HCT116 (cell line): ENCODE results near the gene PCNX1. TPM values are rescaled to one million over a fixed set of nuclear protein-coding genes. Genes with fewer than 3 reads are reported as not detected.

Experiments
- ATAC-seq: fragments of 200-7000 bp; cut with Tn5 transposase; 2 replicates; pipeline ENCODE4 v1.9.1; 2020; ENCODE audit warnings: mild to moderate bottlenecking, moderate library complexity
- BruUV-seq: library from RNA; stranded (reverse); fragments of 400-500 nt; replicated peaks from 2 replicates; lab custom pipeline; 2021; lab: Mats Ljungman, UMichigan
- CTCF ChIA-PET: fragments of 300-600 bp; sonication (Branson Sonifier 250); formaldehyde crosslinking; loops from one replicate; lab custom pipeline; 2021; ENCODE audit warnings: antibody characterized with exemption; lab: Charles Lee
- POLR2A ChIA-PET: fragments of 300-600, 350-600 bp; sonication (Branson Sonifier 250); formaldehyde crosslinking; loops from one replicate; lab custom pipeline; 2021; ENCODE audit warnings: antibody characterized with exemption; lab: Charles Lee
- RAD21 ChIA-PET, 2 experiments: fragments of 300-600 bp; sonication (Branson Sonifier 250); formaldehyde crosslinking; loops; one replicate each; lab custom pipeline; 2023; ENCODE audit warnings: low total read pairs in 2 of 2; ENCODE audit not compliant: uncharacterized antibody in 2 of 2, unreplicated experiment in 2 of 2, low non-redundant PET in 1 of 2; lab: Charles Lee
- DNase-seq: peaks from one replicate; pipeline ENCODE4 v3.0.0-alpha.2; 2010; ENCODE audit warnings: low read depth, low spot score
- H2AFZ ChIP-seq: fragments of 200-600 bp; shearing (Covaris generic), sonication (generic); 2 replicates; pipeline ENCODE4 v1.6.1; 2017; ENCODE audit warnings: low read depth, mixed run types, mixed read lengths, antibody characterized with exemption, low read length; ENCODE audit not compliant: poor library complexity, severe bottlenecking
- H3K27ac ChIP-seq: 2 replicates; pipeline ENCODE4 v1.5.1; 2012; ENCODE audit warnings: low read depth, low read length
- H3K27me3 ChIP-seq: fragments of 200-600 bp; sonication (generic); 2 replicates; pipeline ENCODE4 v1.6.1; 2016; ENCODE audit warnings: mixed run types, low read length, mixed read lengths; ENCODE audit not compliant: insufficient read depth
- H3K36me3 ChIP-seq, 2 experiments: fragments of 200-500 bp in 1 of 2; fragments of 200-600 bp in 1 of 2; sonication (Bioruptor generic) in 1 of 2; sonication (generic) in 1 of 2; 2 replicates each; pipeline versions ENCODE4 v1.5.1 to v1.6.1; 2014 to 2016; ENCODE audit warnings: low read length in 2 of 2, inconsistent platforms in 1 of 2, mixed read lengths in 1 of 2, mixed run types in 1 of 2; ENCODE audit not compliant: insufficient read depth in 2 of 2, control insufficient read depth in 1 of 2
- H3K4me1 ChIP-seq, 2 experiments: fragments of 200-600 bp in 1 of 2; sonication (generic) in 1 of 2; 2 replicates each; pipeline versions ENCODE4 v1.5.1 to v1.6.1; 2012 to 2017; ENCODE audit warnings: low read length in 2 of 2, inconsistent platforms in 1 of 2, mild to moderate bottlenecking in 1 of 2, mixed read lengths in 1 of 2, mixed run types in 1 of 2, moderate library complexity in 1 of 2; ENCODE audit not compliant: insufficient read depth in 2 of 2, control insufficient read depth in 1 of 2
- H3K4me2 ChIP-seq: fragments of 200-600 bp; sonication (generic); 2 replicates; pipeline ENCODE4 v1.6.1; 2017; ENCODE audit warnings: mixed run types, low read length, mixed read lengths
- H3K4me3 ChIP-seq, 2 experiments: fragments of 200-600 bp in 1 of 2; sonication (generic) in 1 of 2; replicated peaks in 1 of 2; 2 replicates each; pipeline ENCODE4 v1.5.1; 2011 to 2016; ENCODE audit warnings: low read length in 2 of 2, control low read depth in 1 of 2, low read depth in 1 of 2, mild to moderate bottlenecking in 1 of 2, mixed read lengths in 1 of 2, mixed run types in 1 of 2
- H3K79me2 ChIP-seq: fragments of 200-600 bp; sonication (generic); 2 replicates; pipeline ENCODE4 v1.6.1; 2017; ENCODE audit warnings: mild to moderate bottlenecking, mixed run types, low read length, moderate library complexity, mixed read lengths; ENCODE audit not compliant: insufficient read depth
- H3K9ac ChIP-seq: fragments of 200-600 bp; sonication (generic); 2 replicates; pipeline ENCODE4 v1.6.1; 2016; ENCODE audit warnings: low read length, mixed read lengths
- H3K9me2 ChIP-seq: fragments of 200-600 bp; sonication (generic), shearing (Covaris generic); 2 replicates; pipeline ENCODE4 v1.6.1; 2017; ENCODE audit warnings: mixed run types, mild to moderate bottlenecking, moderate library complexity; ENCODE audit not compliant: insufficient read depth
- H3K9me3 ChIP-seq, 2 experiments: fragments of 200-500 bp in 1 of 2; fragments of 200-600 bp in 1 of 2; sonication (Bioruptor generic) in 1 of 2; sonication (generic) in 1 of 2; 2 replicates each; pipeline ENCODE4 v1.6.1; 2014 to 2017; ENCODE audit warnings: low read length in 2 of 2, mixed read lengths in 2 of 2, inconsistent platforms in 1 of 2, low read depth in 1 of 2, mild to moderate bottlenecking in 1 of 2, mixed run types in 1 of 2, moderate library complexity in 1 of 2; ENCODE audit not compliant: control insufficient read depth in 1 of 2, insufficient read depth in 1 of 2
- H4K20me1 ChIP-seq: fragments of 200-600 bp; sonication (generic), shearing (Covaris generic); 2 replicates; pipeline ENCODE4 v1.6.1; 2017; ENCODE audit warnings: mixed run types, mild to moderate bottlenecking, moderate library complexity; ENCODE audit not compliant: insufficient read depth
- EGR1 ChIP-seq: IDR thresholded peaks from 2 replicates; pipeline ENCODE4 v1.6.1; 2012; ENCODE audit warnings: low read depth
- ELF1 ChIP-seq: IDR thresholded peaks from 2 replicates; pipeline ENCODE4 v1.6.1; 2012; ENCODE audit warnings: low read depth, borderline replicate concordance
- EZH2 ChIP-seq: fragments of 200-600 bp; sonication (generic); IDR thresholded peaks from 2 replicates; pipeline ENCODE4 v1.6.1; 2017; ENCODE audit warnings: antibody characterized with exemption, mixed run types
- EZH2phosphoT487 ChIP-seq: fragments of 200-600 bp; IDR thresholded peaks from 2 replicates; pipeline ENCODE4 v1.6.1; 2018; ENCODE audit warnings: antibody characterized with exemption, borderline replicate concordance
- FOSL1 ChIP-seq: IDR thresholded peaks from 2 replicates; pipeline ENCODE4 v1.6.1; 2012; ENCODE audit warnings: low read depth
- POLR2A ChIP-seq: IDR thresholded peaks from 2 replicates; pipeline ENCODE4 v1.7.0; 2011; ENCODE audit warnings: borderline replicate concordance; ENCODE audit not compliant: insufficient read depth, insufficient read length; ENCODE audit errors: extremely low read depth
- RAD21 ChIP-seq: IDR thresholded peaks from 2 replicates; pipeline ENCODE4 v1.6.1; 2012; ENCODE audit warnings: low read depth, mild to moderate bottlenecking
- SP1 ChIP-seq: IDR thresholded peaks from 2 replicates; pipeline ENCODE4 v1.6.1; 2012; ENCODE audit warnings: low read depth
- SRF ChIP-seq: IDR thresholded peaks from 2 replicates; pipeline ENCODE4 v1.6.1; 2012; ENCODE audit warnings: low read depth
- TCF7L2 ChIP-seq: IDR thresholded peaks from 2 replicates; pipeline ENCODE4 v1.7.0; 2011; ENCODE audit warnings: borderline replicate concordance, inconsistent platforms; ENCODE audit not compliant: insufficient read depth, insufficient read length; ENCODE audit errors: extremely low read depth
- YY1 ChIP-seq: IDR thresholded peaks from 2 replicates; pipeline ENCODE4 v1.6.1; 2011; ENCODE audit warnings: low read length, low read depth, moderate library complexity, mild to moderate bottlenecking; ENCODE audit not compliant: insufficient replicate concordance; ENCODE audit errors: extremely low read depth
- ZFX ChIP-seq: fragments of 450-650 bp; IDR thresholded peaks from 2 replicates; pipeline ENCODE4 v1.6.1; 2017
- intact Hi-C: fragments of 100-400 bp; cut with micrococcal nuclease; formaldehyde crosslinking; loops from 2 replicates; pipeline ENCODE4 v1.10.0; 2022
- total RNA-seq: library from RNA; stranded (reverse); gene quantifications from one replicate; pipeline ENCODE4 v1.2.1, GENCODE V29; 2021; ENCODE audit not compliant: unreplicated experiment
- TF ChIP-seq, protein P1 (sequence below): IDR thresholded peaks from 2 replicates; pipeline ENCODE4 v1.6.1; 2011; ENCODE audit warnings: mild to moderate bottlenecking, low read length, moderate library complexity; ENCODE audit not compliant: insufficient replicate concordance; ENCODE audit errors: extremely low read depth
- TF ChIP-seq, protein P2 (sequence below): IDR thresholded peaks from 2 replicates; pipeline ENCODE4 v1.6.1; 2012

Gene PCNX1
- total RNA-seq, 1 experiment from 2014 or later: 52.2 TPM

DNA sequence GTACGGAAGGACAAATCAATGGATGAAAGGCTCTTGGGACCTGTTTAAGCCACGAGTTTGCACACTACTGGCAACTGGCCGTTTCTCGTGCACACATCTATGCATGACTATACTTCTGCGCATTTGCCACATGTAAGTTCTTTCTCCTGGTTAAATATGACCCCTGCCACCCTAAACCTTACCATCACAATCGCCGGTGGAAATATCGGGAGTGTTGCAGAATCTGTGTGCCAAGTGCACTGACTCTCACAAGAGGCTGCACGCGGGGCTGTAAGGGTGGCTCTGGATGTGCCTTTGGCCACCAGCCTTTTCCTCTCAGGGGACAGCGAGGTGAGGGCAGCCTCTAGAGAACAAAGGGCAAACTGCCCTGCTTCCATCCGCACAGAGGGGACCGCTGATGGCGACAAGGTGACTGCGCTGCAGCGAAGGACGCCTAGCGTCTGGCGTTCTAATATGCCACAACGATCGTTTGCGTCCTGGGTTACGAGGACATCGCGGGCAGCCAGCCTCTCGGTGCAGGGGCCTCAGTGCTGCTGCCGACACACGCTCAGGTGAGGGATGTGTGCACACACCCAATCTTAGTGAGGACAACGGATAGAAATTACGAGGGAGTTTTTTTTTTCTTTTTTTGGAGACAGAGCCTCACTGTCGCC lies 232.2 kb downstream of the PCNX1 start:
- H3K79me2 ChIP-seq: no peaks in the 10 kb centered on the region
- no peaks in the 10 kb centered on the region for H3K36me3 ChIP-seq
- H2AFZ ChIP-seq: no peak overlapping the region
- DNase-seq (no peak), ATAC-seq (peak; percentile 47)
- BruUV-seq: no TSS peak
- ChIA-PET POLR2A (no interaction called here), RAD21 (no interaction called here), CTCF (interaction anchor here (0.5 to 3.2 kb wide), 3 partner anchors 13 to 614 kb away, joined by 3 to 27 read pairs (median 17); no protein-coding TSS in a partner anchor)
- TF ChIP-seq, protein P1, sequence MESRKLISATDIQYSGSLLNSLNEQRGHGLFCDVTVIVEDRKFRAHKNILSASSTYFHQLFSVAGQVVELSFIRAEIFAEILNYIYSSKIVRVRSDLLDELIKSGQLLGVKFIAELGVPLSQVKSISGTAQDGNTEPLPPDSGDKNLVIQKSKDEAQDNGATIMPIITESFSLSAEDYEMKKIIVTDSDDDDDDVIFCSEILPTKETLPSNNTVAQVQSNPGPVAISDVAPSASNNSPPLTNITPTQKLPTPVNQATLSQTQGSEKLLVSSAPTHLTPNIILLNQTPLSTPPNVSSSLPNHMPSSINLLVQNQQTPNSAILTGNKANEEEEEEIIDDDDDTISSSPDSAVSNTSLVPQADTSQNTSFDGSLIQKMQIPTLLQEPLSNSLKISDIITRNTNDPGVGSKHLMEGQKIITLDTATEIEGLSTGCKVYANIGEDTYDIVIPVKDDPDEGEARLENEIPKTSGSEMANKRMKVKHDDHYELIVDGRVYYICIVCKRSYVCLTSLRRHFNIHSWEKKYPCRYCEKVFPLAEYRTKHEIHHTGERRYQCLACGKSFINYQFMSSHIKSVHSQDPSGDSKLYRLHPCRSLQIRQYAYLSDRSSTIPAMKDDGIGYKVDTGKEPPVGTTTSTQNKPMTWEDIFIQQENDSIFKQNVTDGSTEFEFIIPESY: no peak
- TF ChIP-seq SRF: no peak
- TF ChIP-seq YY1: no peak
- no peak for TF ChIP-seq TCF7L2
- TF ChIP-seq POLR2A: no peak
- H3K9me2 ChIP-seq: no peaks in the 10 kb centered on the region
- no peaks in the 10 kb centered on the region for H3K9me3 ChIP-seq
- H3K27me3 ChIP-seq: no peaks in the 10 kb centered on the region
- intact Hi-C loops: loop anchor here (1.0 kb wide), 2 partner anchors 614 to 716 kb away; no protein-coding TSS in a partner anchor
- no peak overlapping the region for H3K4me3 ChIP-seq
- no peak overlapping the region for H3K9ac ChIP-seq
- H4K20me1 ChIP-seq: no peaks in the 10 kb centered on the region
- H3K4me2 ChIP-seq: no peak overlapping the region
- peaks cover 6 to 12% of the 10 kb centered on the region in 2 experiments; a peak in 3 of 4 replicates for H3K4me1 ChIP-seq
- no peak overlapping the region for H3K27ac ChIP-seq

DNA sequence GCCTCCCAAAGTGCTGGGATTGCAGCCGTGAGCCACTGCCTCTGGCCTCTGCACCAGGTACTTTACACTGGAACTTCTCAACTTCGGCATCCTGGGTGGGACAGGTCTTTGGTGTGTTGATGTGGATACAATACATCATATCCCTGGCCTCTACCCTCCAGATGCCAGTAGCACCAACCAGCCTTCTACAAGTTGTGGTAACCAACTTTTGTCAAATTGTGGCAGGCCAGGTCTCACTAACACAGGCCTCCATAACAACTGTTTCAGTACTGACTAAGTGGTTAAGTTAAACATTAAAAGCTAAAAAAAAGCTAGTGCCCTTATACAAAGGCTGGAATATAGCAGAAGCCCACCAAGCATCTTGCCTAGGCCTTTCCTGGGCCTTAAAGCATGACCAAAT lies 232.9 kb downstream of the PCNX1 start:
- Histone ChIP-seq H3K27me3 (no peaks in the 10 kb centered on the region), H3K79me2 (no peaks in the 10 kb centered on the region), H3K4me1 (peaks cover 6 to 12% of the 10 kb centered on the region in 2 experiments; a peak in 3 of 4 replicates), H3K4me2 (no peak overlapping the region), H3K4me3 (no peak overlapping the region), H3K36me3 (no peaks in the 10 kb centered on the region), H3K27ac (no peak overlapping the region), H3K9ac (no peak overlapping the region), H2AFZ (no peak overlapping the region), H3K9me2 (no peaks in the 10 kb centered on the region), H4K20me1 (no peaks in the 10 kb centered on the region), H3K9me3 (no peaks in the 10 kb centered on the region)
- no TSS peak for BruUV-seq
- DNase-seq (no peak), ATAC-seq (no peak)
- CTCF ChIA-PET: interaction anchor here (1.0 to 3.2 kb wide), 2 partner anchors 264 to 613 kb away, joined by 4 to 17 read pairs; no protein-coding TSS in a partner anchor
- RAD21 ChIA-PET: interaction anchor here in 1 of 2 experiments (1.0 kb wide), 1 partner anchor 613 kb away, joined by 3 read pairs; no protein-coding TSS in a partner anchor
- POLR2A ChIA-PET: no interaction called here
- intact Hi-C loops: loop anchor here (5.0 kb wide), 1 partner anchor 1282 kb away; no protein-coding TSS in a partner anchor
- no peak for TF ChIP-seq TCF7L2
- TF ChIP-seq SP1: no peak
- TF ChIP-seq RAD21: no peak
- TF ChIP-seq, protein P2, sequence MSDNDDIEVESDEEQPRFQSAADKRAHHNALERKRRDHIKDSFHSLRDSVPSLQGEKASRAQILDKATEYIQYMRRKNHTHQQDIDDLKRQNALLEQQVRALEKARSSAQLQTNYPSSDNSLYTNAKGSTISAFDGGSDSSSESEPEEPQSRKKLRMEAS: no peak
- TF ChIP-seq YY1: no peak
- no peak for TF ChIP-seq ELF1
- TF ChIP-seq EGR1: no peak
- TF ChIP-seq EZH2: no peak
- no peak for TF ChIP-seq EZH2phosphoT487
- TF ChIP-seq POLR2A: no peak
- TF ChIP-seq ZFX: no peak
- TF ChIP-seq FOSL1: no peak
